H1 (cell line): ENCODE measurements around the gene RPTOR. TPM values are rescaled to one million over a fixed set of nuclear protein-coding genes. Genes with fewer than 3 reads are reported as not detected.

Experiments
- EZH2 ChIP-seq: fragments of 200-600 bp; sonication (generic); IDR thresholded peaks from 2 replicates; pipeline ENCODE4 v1.7.1; 2012; ENCODE audit warnings: low read depth, mild to moderate bottlenecking, moderate library complexity, low read length, inconsistent platforms; ENCODE audit not compliant: severe bottlenecking
- HDAC6 ChIP-seq: IDR thresholded peaks from one replicate; pipeline ENCODE4 v1.7.1; 2012; ENCODE audit warnings: low read depth, mild to moderate bottlenecking, inconsistent platforms, low read length, moderate library complexity
- JUN ChIP-seq: IDR thresholded peaks from 2 replicates; pipeline ENCODE4 v1.6.1; 2011; ENCODE audit warnings: low read depth, mild to moderate bottlenecking, improper control_type of control experiment, low read length
- KDM4A ChIP-seq: IDR thresholded peaks from one replicate; pipeline ENCODE4 v1.7.1; 2012; ENCODE audit warnings: low read depth, mild to moderate bottlenecking, moderate library complexity, low read length, inconsistent platforms; ENCODE audit not compliant: severe bottlenecking
- KDM5A ChIP-seq: fragments of 200-600 bp; IDR thresholded peaks from 2 replicates; pipeline ENCODE4 v1.7.1; 2012; ENCODE audit warnings: mild to moderate bottlenecking, low read length, inconsistent platforms, mixed read lengths
- SAP30 ChIP-seq: fragments of 300-600 bp; sonication (generic); IDR thresholded peaks from 2 replicates; pipeline ENCODE4 v1.7.1; 2012; ENCODE audit warnings: low read length, moderate library complexity, mild to moderate bottlenecking, inconsistent platforms; ENCODE audit not compliant: insufficient read depth, insufficient replicate concordance
- SIRT6 ChIP-seq: IDR thresholded peaks from one replicate; pipeline ENCODE4 v1.7.1; 2012; ENCODE audit warnings: low read length, inconsistent platforms
- polyA plus RNA-seq, 7 experiments: library from polyadenylated mRNA; depleted of rRNA in 3 of 7; stranded (reverse) in 5 of 7; unstranded in 2 of 7; fragments of >200 nt in 5 of 7; fragments of 200-250 nt in 2 of 7; gene quantifications; 1 replicate in 5 of 7; 2 replicates in 1 of 7; 4 replicates in 1 of 7; pipeline versions ENCODE4 v1.2.1 to v1.2.3, GENCODE V29; 2011 to 2013; ENCODE audit warnings: missing spikeins in 2 of 7, mixed read lengths in 2 of 7
- total RNA-seq: library from RNA; stranded (reverse); fragmentation: NEBNext Ultra II Directional; extraction: Animal tissue kit (Norgen Biotek cat#: 25700); gene quantifications from 2 replicates; pipeline ENCODE4 v1.2.1, GENCODE V29; 2021
- TF ChIP-seq, protein P1 (sequence below): fragments of 300-600 bp; sonication (generic); IDR thresholded peaks from 2 replicates; pipeline ENCODE4 v1.7.1; 2012; ENCODE audit warnings: low read length, moderate library complexity, mild to moderate bottlenecking, inconsistent platforms; ENCODE audit not compliant: insufficient replicate concordance

The RPTOR gene
- total and polyA plus RNA-seq, 2 of the 8 experiments (the other 6 are each of a cell fraction or from before 2014, with no cell fraction given): 6.9 to 28.7 TPM

GRCh38 chr17:80601146-80601545, 56.5 kb downstream of the RPTOR start (continued):
- TF ChIP-seq, protein P1, sequence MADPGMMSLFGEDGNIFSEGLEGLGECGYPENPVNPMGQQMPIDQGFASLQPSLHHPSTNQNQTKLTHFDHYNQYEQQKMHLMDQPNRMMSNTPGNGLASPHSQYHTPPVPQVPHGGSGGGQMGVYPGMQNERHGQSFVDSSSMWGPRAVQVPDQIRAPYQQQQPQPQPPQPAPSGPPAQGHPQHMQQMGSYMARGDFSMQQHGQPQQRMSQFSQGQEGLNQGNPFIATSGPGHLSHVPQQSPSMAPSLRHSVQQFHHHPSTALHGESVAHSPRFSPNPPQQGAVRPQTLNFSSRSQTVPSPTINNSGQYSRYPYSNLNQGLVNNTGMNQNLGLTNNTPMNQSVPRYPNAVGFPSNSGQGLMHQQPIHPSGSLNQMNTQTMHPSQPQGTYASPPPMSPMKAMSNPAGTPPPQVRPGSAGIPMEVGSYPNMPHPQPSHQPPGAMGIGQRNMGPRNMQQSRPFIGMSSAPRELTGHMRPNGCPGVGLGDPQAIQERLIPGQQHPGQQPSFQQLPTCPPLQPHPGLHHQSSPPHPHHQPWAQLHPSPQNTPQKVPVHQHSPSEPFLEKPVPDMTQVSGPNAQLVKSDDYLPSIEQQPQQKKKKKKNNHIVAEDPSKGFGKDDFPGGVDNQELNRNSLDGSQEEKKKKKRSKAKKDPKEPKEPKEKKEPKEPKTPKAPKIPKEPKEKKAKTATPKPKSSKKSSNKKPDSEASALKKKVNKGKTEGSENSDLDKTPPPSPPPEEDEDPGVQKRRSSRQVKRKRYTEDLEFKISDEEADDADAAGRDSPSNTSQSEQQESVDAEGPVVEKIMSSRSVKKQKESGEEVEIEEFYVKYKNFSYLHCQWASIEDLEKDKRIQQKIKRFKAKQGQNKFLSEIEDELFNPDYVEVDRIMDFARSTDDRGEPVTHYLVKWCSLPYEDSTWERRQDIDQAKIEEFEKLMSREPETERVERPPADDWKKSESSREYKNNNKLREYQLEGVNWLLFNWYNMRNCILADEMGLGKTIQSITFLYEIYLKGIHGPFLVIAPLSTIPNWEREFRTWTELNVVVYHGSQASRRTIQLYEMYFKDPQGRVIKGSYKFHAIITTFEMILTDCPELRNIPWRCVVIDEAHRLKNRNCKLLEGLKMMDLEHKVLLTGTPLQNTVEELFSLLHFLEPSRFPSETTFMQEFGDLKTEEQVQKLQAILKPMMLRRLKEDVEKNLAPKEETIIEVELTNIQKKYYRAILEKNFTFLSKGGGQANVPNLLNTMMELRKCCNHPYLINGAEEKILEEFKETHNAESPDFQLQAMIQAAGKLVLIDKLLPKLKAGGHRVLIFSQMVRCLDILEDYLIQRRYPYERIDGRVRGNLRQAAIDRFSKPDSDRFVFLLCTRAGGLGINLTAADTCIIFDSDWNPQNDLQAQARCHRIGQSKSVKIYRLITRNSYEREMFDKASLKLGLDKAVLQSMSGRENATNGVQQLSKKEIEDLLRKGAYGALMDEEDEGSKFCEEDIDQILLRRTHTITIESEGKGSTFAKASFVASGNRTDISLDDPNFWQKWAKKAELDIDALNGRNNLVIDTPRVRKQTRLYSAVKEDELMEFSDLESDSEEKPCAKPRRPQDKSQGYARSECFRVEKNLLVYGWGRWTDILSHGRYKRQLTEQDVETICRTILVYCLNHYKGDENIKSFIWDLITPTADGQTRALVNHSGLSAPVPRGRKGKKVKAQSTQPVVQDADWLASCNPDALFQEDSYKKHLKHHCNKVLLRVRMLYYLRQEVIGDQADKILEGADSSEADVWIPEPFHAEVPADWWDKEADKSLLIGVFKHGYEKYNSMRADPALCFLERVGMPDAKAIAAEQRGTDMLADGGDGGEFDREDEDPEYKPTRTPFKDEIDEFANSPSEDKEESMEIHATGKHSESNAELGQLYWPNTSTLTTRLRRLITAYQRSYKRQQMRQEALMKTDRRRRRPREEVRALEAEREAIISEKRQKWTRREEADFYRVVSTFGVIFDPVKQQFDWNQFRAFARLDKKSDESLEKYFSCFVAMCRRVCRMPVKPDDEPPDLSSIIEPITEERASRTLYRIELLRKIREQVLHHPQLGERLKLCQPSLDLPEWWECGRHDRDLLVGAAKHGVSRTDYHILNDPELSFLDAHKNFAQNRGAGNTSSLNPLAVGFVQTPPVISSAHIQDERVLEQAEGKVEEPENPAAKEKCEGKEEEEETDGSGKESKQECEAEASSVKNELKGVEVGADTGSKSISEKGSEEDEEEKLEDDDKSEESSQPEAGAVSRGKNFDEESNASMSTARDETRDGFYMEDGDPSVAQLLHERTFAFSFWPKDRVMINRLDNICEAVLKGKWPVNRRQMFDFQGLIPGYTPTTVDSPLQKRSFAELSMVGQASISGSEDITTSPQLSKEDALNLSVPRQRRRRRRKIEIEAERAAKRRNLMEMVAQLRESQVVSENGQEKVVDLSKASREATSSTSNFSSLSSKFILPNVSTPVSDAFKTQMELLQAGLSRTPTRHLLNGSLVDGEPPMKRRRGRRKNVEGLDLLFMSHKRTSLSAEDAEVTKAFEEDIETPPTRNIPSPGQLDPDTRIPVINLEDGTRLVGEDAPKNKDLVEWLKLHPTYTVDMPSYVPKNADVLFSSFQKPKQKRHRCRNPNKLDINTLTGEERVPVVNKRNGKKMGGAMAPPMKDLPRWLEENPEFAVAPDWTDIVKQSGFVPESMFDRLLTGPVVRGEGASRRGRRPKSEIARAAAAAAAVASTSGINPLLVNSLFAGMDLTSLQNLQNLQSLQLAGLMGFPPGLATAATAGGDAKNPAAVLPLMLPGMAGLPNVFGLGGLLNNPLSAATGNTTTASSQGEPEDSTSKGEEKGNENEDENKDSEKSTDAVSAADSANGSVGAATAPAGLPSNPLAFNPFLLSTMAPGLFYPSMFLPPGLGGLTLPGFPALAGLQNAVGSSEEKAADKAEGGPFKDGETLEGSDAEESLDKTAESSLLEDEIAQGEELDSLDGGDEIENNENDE: no peak
- no peak for TF ChIP-seq KDM5A
- TF ChIP-seq SAP30: no peak
- TF ChIP-seq HDAC6: no peak
- TF ChIP-seq KDM4A: no peak
- TF ChIP-seq JUN: no peak
- no peak for TF ChIP-seq EZH2
- TF ChIP-seq SIRT6: no peak
